GM12891 (cell line): Measurements from ENCODE around the gene FHOD1.

Experiments used
- PAX5 ChIP-seq: IDR thresholded peaks from 2 replicates; pipeline ENCODE4 v1.6.1; 2011; ENCODE audit warnings: low read length, moderate library complexity, mild to moderate bottlenecking; ENCODE audit not compliant: insufficient read depth, severe bottlenecking
- POLR2A ChIP-seq: IDR thresholded peaks from 2 replicates; pipeline ENCODE4 v1.6.1; 2011; ENCODE audit warnings: low read depth, low read length, control low read depth
- POLR2AphosphoS5 ChIP-seq: IDR thresholded peaks from 2 replicates; pipeline ENCODE4 v1.6.1; 2011; ENCODE audit warnings: low read depth, low read length, control low read depth
- POU2F2 ChIP-seq: IDR thresholded peaks from 2 replicates; pipeline ENCODE4 v1.6.1; 2011; ENCODE audit warnings: low read depth, mild to moderate bottlenecking, control low read depth, low read length, moderate library complexity
- SPI1 ChIP-seq: IDR thresholded peaks from 2 replicates; pipeline ENCODE4 v1.6.1; 2011; ENCODE audit warnings: low read depth, low read length, control low read depth
- TAF1 ChIP-seq: IDR thresholded peaks from 2 replicates; pipeline ENCODE4 v1.6.1; 2011; ENCODE audit warnings: low read depth, low read length, control low read depth

GRCh38 chr16:67199808-67200198 lies 47.5 kb downstream of the FHOD1 start:
- TF ChIP-seq TAF1 (no peak), POLR2AphosphoS5 (no peak), POLR2A (no peak), PAX5 (no peak), SPI1 (no peak), POU2F2 (no peak)
